Naive thymus-derived CD4-positive, alpha-beta T cell (primary cell): ENCODE data around the gene ARF1. TPM values are rescaled to one million over a fixed set of nuclear protein-coding genes. Genes with fewer than 3 reads are reported as not detected.

Experiments used
- ATAC-seq: fragments of 150-1000 bp; cut with Tn5 transposase; 2 replicates; pipeline ENCODE4 v1.10.0; 2021; ENCODE audit warnings: mild to moderate bottlenecking, moderate library complexity
- CTCF ChIA-PET: fragments of 350-600 bp; sonication (Branson Sonifier 250); formaldehyde crosslinking; loops from one replicate; lab custom pipeline; 2021; ENCODE audit warnings: antibody characterized with exemption; lab: Charles Lee
- POLR2A ChIA-PET: fragments of 350-600 bp; sonication (Branson Sonifier 250); formaldehyde crosslinking; loops from one replicate; lab custom pipeline; 2021; ENCODE audit warnings: antibody characterized with exemption, inconsistent platforms; lab: Charles Lee
- DNase-seq, 9 donors: peaks; one replicate each; pipeline versions ENCODE4 v3.0.0 to v3.0.0-alpha.2; 2020 to 2022; ENCODE audit warnings: mixed read lengths in 1 of 9
- H3K27ac ChIP-seq: one replicate; pipeline ENCODE4 v1.7.0; 2013; ENCODE audit warnings: mild to moderate bottlenecking, low read depth, low read length, moderate library complexity
- H3K27me3 ChIP-seq, 2 donors: one replicate each; pipeline ENCODE4 v1.7.0; 2013; ENCODE audit warnings: low read length in 2 of 2, mild to moderate bottlenecking in 2 of 2, moderate library complexity in 2 of 2; ENCODE audit not compliant: control insufficient read depth in 2 of 2, insufficient read depth in 2 of 2
- H3K36me3 ChIP-seq, 3 experiments: 1 replicate in 2 of 3; 2 replicates in 1 of 3; pipeline ENCODE4 v1.7.0; 2013; ENCODE audit warnings: low read length in 3 of 3, mild to moderate bottlenecking in 3 of 3, moderate library complexity in 1 of 3; ENCODE audit not compliant: insufficient read depth in 3 of 3, control insufficient read depth in 2 of 3
- H3K4me1 ChIP-seq, 2 donors: one replicate each; pipeline ENCODE4 v1.7.0; 2013; ENCODE audit warnings: low read length in 2 of 2, mild to moderate bottlenecking in 2 of 2, moderate library complexity in 1 of 2; ENCODE audit not compliant: control insufficient read depth in 2 of 2, insufficient read depth in 2 of 2
- H3K4me3 ChIP-seq: 2 replicates; pipeline ENCODE4 v1.7.0; 2013; ENCODE audit warnings: mild to moderate bottlenecking, low read length
- H3K9me3 ChIP-seq, 3 experiments: 1 replicate in 2 of 3; 2 replicates in 1 of 3; pipeline ENCODE4 v1.7.0; 2013; ENCODE audit warnings: low read length in 3 of 3; ENCODE audit not compliant: control insufficient read depth in 2 of 3
- H3K27ac Mint-ChIP-seq, 9 donors: one replicate each; pipeline ENCODE4 v1.8.0; 2020 to 2022; ENCODE audit warnings: mixed read lengths in 9 of 9, mild to moderate bottlenecking in 8 of 9, moderate library complexity in 5 of 9, inconsistent platforms in 2 of 9
- H3K27me3 Mint-ChIP-seq, 5 donors: one replicate each; pipeline ENCODE4 v1.8.0; 2021 to 2022; ENCODE audit warnings: mixed read lengths in 5 of 5, mild to moderate bottlenecking in 1 of 5
- H3K36me3 Mint-ChIP-seq, 5 donors: one replicate each; pipeline ENCODE4 v1.8.0; 2020 to 2022; ENCODE audit warnings: mixed read lengths in 5 of 5, mild to moderate bottlenecking in 3 of 5, inconsistent platforms in 1 of 5
- H3K4me1 Mint-ChIP-seq, 7 donors: one replicate each; pipeline ENCODE4 v1.8.0; 2020 to 2022; ENCODE audit warnings: mixed read lengths in 7 of 7, mild to moderate bottlenecking in 3 of 7, inconsistent platforms in 1 of 7
- H3K4me3 Mint-ChIP-seq, 10 donors: one replicate each; pipeline ENCODE4 v1.8.0; 2020 to 2022; ENCODE audit warnings: mild to moderate bottlenecking in 10 of 10, mixed read lengths in 10 of 10, moderate library complexity in 6 of 10, inconsistent platforms in 2 of 10
- H3K9me3 Mint-ChIP-seq, 11 donors: one replicate each; pipeline ENCODE4 v1.8.0; 2020 to 2022; ENCODE audit warnings: mixed read lengths in 11 of 11, mild to moderate bottlenecking in 4 of 11, inconsistent platforms in 1 of 11, moderate library complexity in 1 of 11
- intact Hi-C, 2 donors: fragments of 100-400 bp; cut with micrococcal nuclease; formaldehyde crosslinking; loops; one replicate each; pipeline ENCODE4 v1.15.1; 2023
- polyA plus RNA-seq, 2 donors: library from polyadenylated mRNA; unstranded; fragments of 300-500 nt; fragmentation: Illumina TruSeq; gene quantifications; one replicate each; pipeline ENCODE4 v1.2.3, GENCODE V29; 2021
- total RNA-seq, 6 experiments: library from RNA in 5 of 6; stranded (reverse) in 5 of 6; gene quantifications; 1 replicate in 5 of 6; 2 replicates in 1 of 6; pipeline ENCODE4 v1.2.3 and lab custom pipeline; 2021 to 2026

ARF1 gene
- total and polyA plus RNA-seq, 7 experiments from 2014 or later: 198 to 434 (median 344) TPM

DNA sequence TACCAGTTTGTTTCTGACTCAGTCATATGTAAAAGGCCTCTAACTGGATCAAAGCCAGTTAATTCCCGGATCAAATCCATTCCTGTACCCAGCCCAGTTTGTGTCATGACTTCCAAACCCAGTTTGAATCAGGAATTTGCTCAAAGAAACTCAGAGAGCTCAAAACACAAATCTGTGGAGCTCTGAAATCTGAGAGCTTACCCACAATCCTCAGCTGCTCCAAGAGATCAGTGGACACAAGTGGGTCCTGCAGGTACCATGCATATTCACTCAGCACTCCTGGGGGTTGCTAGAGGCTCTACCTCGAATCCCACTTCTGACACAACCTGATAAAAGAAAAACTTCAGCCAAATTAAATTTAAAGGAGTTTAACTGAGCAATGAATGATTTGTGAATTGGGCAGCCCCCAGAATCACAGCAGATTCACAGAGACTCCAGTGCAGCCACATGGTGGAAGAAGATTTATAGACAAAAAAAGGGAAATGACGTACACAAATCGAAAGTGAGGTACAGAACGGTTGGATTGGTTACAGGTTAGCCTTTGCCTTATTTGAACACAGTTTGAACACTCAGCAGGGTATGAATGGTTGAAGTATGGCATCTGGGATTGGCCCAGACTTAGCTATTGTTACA lies 38.5 kb downstream of the ARF1 start:
- H3K9me3 ChIP-seq: no peaks in the 10 kb centered on the region
- ATAC-seq (peak; percentile 48), DNase-seq (peak in 1 of 9 donors; percentile 14)
- ChIA-PET POLR2A (interaction anchor here (0.6 kb wide), 1 partner anchor 358 kb away, joined by 3 read pairs; no protein-coding TSS in a partner anchor), CTCF (interaction anchor here (0.6 kb wide), 1 partner anchor 66 kb away, joined by 3 read pairs; no protein-coding TSS in a partner anchor)
- peak overlapping the region in 2 of 10 donors; percentile 23 to 46 for H3K4me3 Mint-ChIP-seq
- peaks cover 0 to 6% (median 0%) of the 10 kb centered on the region in 5 donors for H3K36me3 Mint-ChIP-seq
- H3K9me3 Mint-ChIP-seq: peaks cover 0 to 6% (median 0%) of the 10 kb centered on the region in 11 donors
- H3K27me3 Mint-ChIP-seq: peaks cover 0 to 12% (median 0%) of the 10 kb centered on the region in 5 donors
- H3K27ac Mint-ChIP-seq: peak overlapping the region in 1 of 9 donors; percentile 16
- no peaks in the 10 kb centered on the region for H3K27me3 ChIP-seq
- peaks cover 0 to 9% (median 0%) of the 10 kb centered on the region in 7 donors for H3K4me1 Mint-ChIP-seq
- no peak overlapping the region for H3K27ac ChIP-seq
- H3K4me3 ChIP-seq: no peak overlapping the region
- H3K4me1 ChIP-seq: no peaks in the 10 kb centered on the region
- H3K36me3 ChIP-seq: no peaks in the 10 kb centered on the region
- intact Hi-C loops: no loop called here

DNA sequence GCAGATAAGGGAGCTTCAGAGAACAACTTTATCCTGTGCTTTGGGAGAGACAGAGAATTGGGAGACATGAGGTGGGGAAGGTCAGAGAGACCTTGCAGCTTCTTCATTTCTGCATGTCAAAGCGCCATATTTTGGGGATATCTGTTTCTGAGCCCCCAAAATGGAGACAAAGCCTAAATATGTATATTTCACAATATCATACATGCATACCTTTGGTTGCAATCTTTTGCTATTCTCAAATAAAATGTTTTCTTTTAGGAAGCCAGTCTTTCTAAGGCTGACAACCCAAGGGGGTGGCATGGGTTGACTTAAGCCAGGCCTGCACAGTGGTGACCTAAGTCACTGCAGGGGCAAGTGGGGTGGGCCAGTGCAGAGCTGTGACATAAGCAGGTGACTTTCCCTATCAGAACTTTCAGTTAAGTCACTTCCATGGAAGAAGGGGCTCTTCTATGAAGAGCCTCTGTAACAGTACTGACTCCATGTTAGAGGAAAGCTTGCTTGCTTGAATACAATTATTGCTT lies 40.5 kb downstream of the ARF1 start:
- Mint-ChIP-seq H3K36me3 (peaks cover 0 to 3% (median 0%) of the 10 kb centered on the region in 5 donors), H3K4me3 (no peak overlapping the region), H3K4me1 (peaks cover 0 to 9% (median 0%) of the 10 kb centered on the region in 7 donors), H3K27ac (no peak overlapping the region), H3K27me3 (peaks cover 0 to 22% (median 2%) of the 10 kb centered on the region in 5 donors), H3K9me3 (peaks cover 0 to 3% (median 0%) of the 10 kb centered on the region in 11 donors)
- H3K27ac ChIP-seq: no peak overlapping the region
- POLR2A ChIA-PET: no interaction called here
- peak in 1 of 9 donors; percentile 4 for DNase-seq
- H3K27me3 ChIP-seq: no peaks in the 10 kb centered on the region
- intact Hi-C loops: no loop called here
- no peaks in the 10 kb centered on the region for H3K4me1 ChIP-seq
- H3K36me3 ChIP-seq: no peaks in the 10 kb centered on the region
- CTCF ChIA-PET: interaction anchor here (1.5 kb wide), 1 partner anchor 8 kb away, joined by 6 read pairs; no protein-coding TSS in a partner anchor
- no peaks in the 10 kb centered on the region for H3K9me3 ChIP-seq
- H3K4me3 ChIP-seq: no peak overlapping the region
- no peak for ATAC-seq

DNA sequence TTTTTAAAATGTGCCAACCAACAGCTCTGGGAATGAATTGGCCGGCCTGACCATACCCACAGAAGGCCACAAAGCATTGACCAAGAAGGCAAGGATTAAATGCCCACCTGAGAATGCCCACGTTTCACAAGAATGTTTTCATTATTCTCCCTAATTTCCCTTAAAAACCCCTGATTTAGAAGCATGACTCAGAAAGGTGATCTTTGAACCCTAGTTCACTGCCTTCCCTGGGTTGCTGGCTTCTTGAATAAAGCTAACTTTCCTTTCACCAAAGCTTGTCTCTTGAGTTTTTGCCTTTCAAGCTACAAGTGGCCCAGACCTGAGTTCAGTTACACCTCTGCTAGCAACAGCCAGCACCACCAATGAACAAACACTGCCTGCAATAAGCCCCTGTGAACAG lies 41.0 kb downstream of the ARF1 start:
- H3K9me3 ChIP-seq: no peaks in the 10 kb centered on the region
- Mint-ChIP-seq H3K36me3 (no peaks in the 10 kb centered on the region), H3K27me3 (peaks cover 0 to 25% (median 6%) of the 10 kb centered on the region in 5 donors), H3K4me3 (no peak overlapping the region), H3K4me1 (peaks cover 0 to 9% (median 0%) of the 10 kb centered on the region in 7 donors), H3K9me3 (peaks cover 0 to 1% (median 0%) of the 10 kb centered on the region in 11 donors), H3K27ac (no peak overlapping the region)
- H3K4me3 ChIP-seq: no peak overlapping the region
- H3K36me3 ChIP-seq: no peaks in the 10 kb centered on the region
- CTCF ChIA-PET: no interaction called here
- no peak overlapping the region for H3K27ac ChIP-seq
- no peak for ATAC-seq
- POLR2A ChIA-PET: no interaction called here
- H3K27me3 ChIP-seq: no peaks in the 10 kb centered on the region
- intact Hi-C loops: no loop called here
- H3K4me1 ChIP-seq: no peaks in the 10 kb centered on the region
- no peak for DNase-seq

GRCh38 chr1:228125185-228125584 lies 42.7 kb downstream of the ARF1 start:
- H3K36me3 Mint-ChIP-seq: no peaks in the 10 kb centered on the region
- Histone ChIP-seq H3K9me3 (no peaks in the 10 kb centered on the region), H3K27ac (no peak overlapping the region), H3K27me3 (no peaks in the 10 kb centered on the region), H3K4me1 (no peaks in the 10 kb centered on the region), H3K4me3 (no peak overlapping the region), H3K36me3 (no peaks in the 10 kb centered on the region)
- H3K27ac Mint-ChIP-seq: no peak overlapping the region
- H3K27me3 Mint-ChIP-seq: peaks cover 0 to 25% (median 6%) of the 10 kb centered on the region in 5 donors
- no peak for ATAC-seq
- POLR2A ChIA-PET: no interaction called here
- no peak overlapping the region for H3K4me3 Mint-ChIP-seq
- no peaks in the 10 kb centered on the region for H3K9me3 Mint-ChIP-seq
- H3K4me1 Mint-ChIP-seq: peaks cover 0 to 9% (median 0%) of the 10 kb centered on the region in 7 donors
- intact Hi-C loops: no loop called here
- CTCF ChIA-PET: no interaction called here
- peak in 1 of 9 donors; percentile 1 for DNase-seq

GRCh38 chr1:228131766-228132165 lies 49.3 kb downstream of the ARF1 start:
- no peak overlapping the region for H3K4me3 Mint-ChIP-seq
- CTCF ChIA-PET: interaction anchor here (1.2 to 3.9 kb wide), 3 partner anchors 10 to 35 kb away, joined by 4 to 34 read pairs (median 6); partner anchors contain the start of genes IBA57 and MRPL55
- POLR2A ChIA-PET: no interaction called here
- DNase-seq (peak in 1 of 9 donors; percentile 6), ATAC-seq (no peak)
- H3K4me1 ChIP-seq: peaks cover 0 to 11% of the 10 kb centered on the region in 2 donors
- H3K4me1 Mint-ChIP-seq: peaks cover 0 to 11% (median 7%) of the 10 kb centered on the region in 7 donors
- intact Hi-C loops: loop anchor here (1.0 to 5.0 kb wide), 12 partner anchors 8 to 384 kb away; partner anchors contain the start of gene GUK1 (in 1 of the 2)
- H3K9me3 ChIP-seq: no peaks in the 10 kb centered on the region
- no peak overlapping the region for H3K27ac ChIP-seq
- H3K27me3 ChIP-seq: no peaks in the 10 kb centered on the region
- H3K9me3 Mint-ChIP-seq: peaks cover 0 to 1% (median 0%) of the 10 kb centered on the region in 11 donors
- peaks cover 0 to 53% (median 9%) of the 10 kb centered on the region in 5 donors for H3K27me3 Mint-ChIP-seq
- no peaks in the 10 kb centered on the region for H3K36me3 ChIP-seq
- no peak overlapping the region for H3K4me3 ChIP-seq
- no peak overlapping the region for H3K27ac Mint-ChIP-seq
- H3K36me3 Mint-ChIP-seq: no peaks in the 10 kb centered on the region

- intact Hi-C loops: loop anchor here in 1 of 2 donors (5.0 kb wide), 1 partner anchor 368 kb away; no protein-coding TSS in a partner anchor
- CTCF ChIA-PET: interaction anchor here (0.7 to 1.2 kb wide), 2 partner anchors 32 to 38 kb away, joined by 3 read pairs; no protein-coding TSS in a partner anchor
- DNase-seq: peak in 1 of 9 donors; percentile 14
- H3K9me3 ChIP-seq: no peaks in the 10 kb centered on the region
- no peaks in the 10 kb centered on the region for H3K36me3 ChIP-seq
- Mint-ChIP-seq H3K27ac (no peak overlapping the region), H3K4me1 (peaks cover 0 to 15% (median 7%) of the 10 kb centered on the region in 7 donors), H3K9me3 (peaks cover 0 to 2% (median 0%) of the 10 kb centered on the region in 11 donors), H3K36me3 (no peaks in the 10 kb centered on the region), H3K4me3 (no peak overlapping the region), H3K27me3 (peaks cover 0 to 51% (median 0%) of the 10 kb centered on the region in 5 donors)
- peaks cover 0 to 22% of the 10 kb centered on the region in 2 donors for H3K4me1 ChIP-seq
- no peak overlapping the region for H3K27ac ChIP-seq
- H3K27me3 ChIP-seq: no peaks in the 10 kb centered on the region
- ATAC-seq: no peak
- POLR2A ChIA-PET: interaction anchor here (6.7 kb wide), 1 partner anchor 30 kb away, joined by 109 read pairs; the partner anchor contains the start of gene IBA57
- H3K4me3 ChIP-seq: no peak overlapping the region
These were observed 52.1 kb downstream of the ARF1 start for GRCh38 chr1:228134591-228134990.
